Measurements from ENCODE around the gene PHKA2.

The PHKA2 gene

GRCh38 chrX:18934708-18935107, 49.2 kb downstream of the PHKA2 start:
- DNase-seq = no peak

DNA sequence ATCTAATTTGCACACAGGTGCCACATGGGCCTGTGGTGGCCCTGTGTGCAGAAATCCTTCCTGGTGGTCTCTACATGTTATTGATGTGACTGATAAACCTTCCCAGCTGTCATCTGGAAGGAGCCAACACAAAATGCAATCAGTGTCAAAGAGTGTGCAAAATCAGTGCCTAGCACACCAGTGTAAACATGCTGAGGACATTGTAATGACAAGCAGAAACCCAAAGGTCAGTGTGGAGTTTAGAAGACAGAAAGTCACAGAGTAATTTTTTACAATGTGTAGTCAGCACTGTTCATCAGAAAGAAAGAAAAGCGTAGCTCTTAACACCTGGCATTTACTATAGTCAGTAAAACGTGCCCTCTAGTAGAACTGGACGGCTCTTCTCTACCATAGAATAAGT, 50.3 kb downstream of the PHKA2 start:
- no peak for DNase-seq

DNA sequence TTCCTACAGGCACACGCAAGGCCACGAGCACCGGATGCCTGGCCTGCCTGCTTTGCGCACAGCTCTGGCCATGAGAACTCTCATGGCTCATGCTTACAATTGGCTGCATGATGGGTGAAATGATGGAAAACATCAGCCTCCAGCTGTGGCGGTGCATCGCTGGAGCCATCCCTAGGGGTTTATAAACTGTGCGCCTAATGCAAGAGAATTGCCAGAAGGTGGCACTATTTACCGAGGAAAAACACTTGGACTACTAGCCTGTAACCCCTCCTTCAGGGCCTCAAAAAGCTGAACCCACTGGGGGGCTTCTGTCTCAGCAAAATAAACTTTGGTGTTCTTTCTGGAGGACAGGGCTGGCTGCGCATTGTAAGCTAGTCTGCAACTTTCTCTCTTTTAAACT, 51.9 kb downstream of the PHKA2 start:
- peak in 4 of 56 donors; percentile 0 to 14 (median 5) for DNase-seq

DNA sequence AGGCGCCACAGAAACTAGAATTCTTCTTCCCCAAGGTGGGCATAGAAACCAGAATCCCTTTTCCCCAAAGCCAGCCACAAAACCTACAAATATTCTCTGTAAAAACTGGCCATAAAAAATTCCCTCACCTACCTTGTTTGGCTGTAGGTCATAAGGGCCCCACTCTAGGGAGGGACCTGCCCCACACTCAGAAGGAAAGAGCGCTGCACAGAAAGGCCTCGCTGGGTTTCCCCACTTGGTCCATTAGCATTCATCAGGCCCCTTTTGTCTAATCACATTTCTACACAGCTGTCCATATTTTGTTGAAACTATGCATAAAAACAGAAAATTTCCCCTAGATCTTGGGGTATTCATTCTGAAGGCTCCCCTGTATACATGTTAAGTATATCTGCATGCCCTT, 54.1 kb downstream of the PHKA2 start:
- no peak for DNase-seq

DNA sequence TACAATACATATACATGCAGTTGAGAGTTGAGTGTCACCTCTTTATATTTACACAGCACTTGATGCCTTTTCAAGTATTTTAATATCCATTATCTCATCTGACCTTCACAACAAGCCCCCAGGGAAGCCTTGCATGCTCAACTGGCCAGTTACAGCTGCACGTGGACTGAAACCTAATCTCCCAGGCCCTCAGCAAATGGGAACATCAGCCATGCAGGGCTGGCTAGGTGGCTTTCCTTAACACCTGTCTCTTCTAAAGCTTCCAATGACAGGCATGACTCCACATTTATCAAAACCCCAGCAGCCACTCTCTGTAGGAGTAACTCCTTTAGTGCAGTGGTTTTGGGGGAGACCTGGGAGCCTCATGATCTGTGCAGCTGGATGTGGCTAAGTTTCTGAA, 56.4 kb downstream of the PHKA2 start:
- DNase-seq = no peak

DNA sequence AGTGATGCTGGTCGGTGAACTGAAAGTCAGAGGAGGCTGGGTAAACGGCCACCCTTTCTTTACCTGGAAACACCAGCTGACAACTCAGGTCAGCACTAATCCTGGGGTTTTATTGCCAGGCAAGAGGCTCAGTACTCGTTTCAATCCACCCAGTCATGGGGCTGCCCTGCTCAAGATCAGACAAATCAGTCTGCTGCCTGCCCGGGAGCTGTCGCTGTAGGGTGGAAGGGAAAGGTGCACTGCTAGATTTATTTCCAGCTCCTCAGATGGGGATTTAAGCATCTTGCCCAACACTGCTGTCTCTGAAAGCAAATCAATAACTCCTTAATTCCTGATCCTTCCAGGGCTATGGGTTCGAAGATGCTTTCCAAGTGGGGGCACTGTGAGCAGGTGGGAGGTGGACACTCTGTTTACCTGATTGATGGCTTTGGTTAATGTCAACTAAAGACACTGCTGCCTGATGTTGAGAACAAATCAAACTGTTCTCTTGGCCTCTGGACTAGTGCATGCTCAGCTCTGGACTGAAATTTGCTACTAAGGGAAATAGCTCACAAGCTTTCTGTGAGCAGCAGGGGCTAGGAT, 59.3 kb downstream of the PHKA2 start:
- no peak for DNase-seq

DNA sequence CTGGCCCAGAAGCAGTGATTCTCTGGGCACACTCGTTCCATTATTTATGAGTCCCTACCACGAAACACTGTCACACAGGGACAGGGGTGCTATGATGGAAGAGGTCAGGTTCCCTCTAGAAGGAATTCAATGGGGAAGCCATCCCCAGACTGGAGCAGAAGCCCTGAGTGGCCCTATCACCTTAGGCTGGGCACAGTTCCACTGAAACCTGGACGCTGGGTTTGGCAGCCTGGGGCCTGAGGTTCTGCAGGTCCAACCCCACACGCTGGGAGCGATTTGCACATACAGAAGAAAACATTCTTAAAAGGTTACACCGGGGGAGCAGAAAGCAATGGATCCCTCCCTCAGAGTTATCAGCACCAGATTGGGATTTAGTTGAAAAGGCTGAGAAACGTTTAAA, 63.3 kb downstream of the PHKA2 start:
- DNase-seq = no peak

GRCh38 chrX:18920079-18920478, 63.8 kb downstream of the PHKA2 start:
- DNase-seq = no peak

GRCh38 chrX:18917831-18918230, 66.1 kb downstream of the PHKA2 start:
- DNase-seq = no peak

- no peak for DNase-seq
These were observed 77.6 kb downstream of the PHKA2 start for GRCh38 chrX:18906286-18906685.

DNA sequence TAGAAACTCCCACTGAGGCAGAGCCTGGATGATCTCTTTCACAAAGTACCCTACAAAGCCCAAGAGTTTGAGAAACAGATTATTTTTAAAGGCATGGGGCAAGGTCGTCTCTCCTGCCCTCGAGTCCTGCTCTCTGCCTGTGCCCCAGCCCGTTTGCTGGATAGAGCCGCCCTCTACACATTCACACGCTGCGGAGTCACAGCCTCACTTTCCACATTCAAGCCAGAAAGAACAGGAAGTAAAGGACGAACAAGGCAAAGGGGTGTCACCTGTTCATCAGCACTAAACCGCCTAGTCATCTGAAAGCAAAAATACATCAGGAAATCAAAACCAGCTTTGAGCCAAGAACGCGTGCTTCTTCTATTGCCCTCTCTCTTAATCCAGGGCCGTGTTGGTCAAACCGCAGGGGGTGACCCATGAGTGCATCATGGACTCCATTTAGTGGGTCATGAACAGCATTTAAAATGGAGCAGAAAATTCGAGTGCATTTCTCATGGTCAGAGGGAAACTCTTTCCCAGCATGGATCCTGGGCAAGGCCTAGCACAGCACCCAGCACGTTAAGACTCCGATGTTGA, 83.4 kb downstream of the PHKA2 start:
- no peak for DNase-seq

GRCh38 chrX:18899796-18900380, 84.0 kb downstream of the PHKA2 start:
- DNase-seq = peak in 18 of 56 donors; percentile 0 to 32 (median 4)

DNA sequence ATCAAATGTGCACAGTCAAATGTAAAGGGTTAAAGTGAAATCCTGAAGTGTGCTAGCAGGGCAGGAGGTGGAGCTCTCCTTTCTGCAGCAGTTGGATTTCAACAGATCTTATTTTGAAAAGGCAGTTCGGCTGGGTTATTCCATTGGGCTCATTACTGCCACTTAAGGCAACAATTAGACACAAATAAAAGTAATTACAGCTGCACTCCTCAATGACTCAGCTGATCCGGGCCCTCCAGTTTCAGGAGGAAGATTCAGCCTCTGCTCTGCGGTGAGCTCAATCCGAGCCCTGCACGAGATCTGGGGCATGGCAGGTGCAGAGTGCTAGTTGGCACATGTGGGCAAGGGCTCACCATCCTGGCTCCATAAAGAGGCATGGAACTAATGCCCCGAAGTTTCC, 85.4 kb downstream of the PHKA2 start:
- DNase-seq = peak in 3 of 56 donors; percentile 1 to 7 (median 6)

- no peak for DNase-seq
These were observed 85.8 kb downstream of the PHKA2 start for GRCh38 chrX:18898091-18898490.

DNA sequence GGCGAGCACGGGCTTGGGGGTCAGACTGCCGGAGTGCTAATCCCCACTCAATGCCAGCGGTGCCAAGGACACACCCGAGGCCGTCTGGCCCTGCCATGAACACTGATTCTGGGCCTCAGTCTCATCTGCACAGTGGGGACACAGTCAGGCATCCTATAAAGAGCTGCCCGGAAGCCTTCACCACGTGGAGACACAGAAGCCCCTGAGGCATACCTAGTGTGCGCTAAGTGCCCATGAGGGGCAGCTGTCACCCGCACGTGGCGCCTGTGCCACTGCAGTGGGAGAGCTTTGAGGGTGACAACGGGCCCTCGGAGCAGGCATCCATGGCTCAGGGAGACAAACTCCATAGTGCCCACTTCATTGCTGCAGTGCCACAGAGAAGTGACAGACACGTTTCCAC, 86.3 kb downstream of the PHKA2 start:
- no peak for DNase-seq

DNA sequence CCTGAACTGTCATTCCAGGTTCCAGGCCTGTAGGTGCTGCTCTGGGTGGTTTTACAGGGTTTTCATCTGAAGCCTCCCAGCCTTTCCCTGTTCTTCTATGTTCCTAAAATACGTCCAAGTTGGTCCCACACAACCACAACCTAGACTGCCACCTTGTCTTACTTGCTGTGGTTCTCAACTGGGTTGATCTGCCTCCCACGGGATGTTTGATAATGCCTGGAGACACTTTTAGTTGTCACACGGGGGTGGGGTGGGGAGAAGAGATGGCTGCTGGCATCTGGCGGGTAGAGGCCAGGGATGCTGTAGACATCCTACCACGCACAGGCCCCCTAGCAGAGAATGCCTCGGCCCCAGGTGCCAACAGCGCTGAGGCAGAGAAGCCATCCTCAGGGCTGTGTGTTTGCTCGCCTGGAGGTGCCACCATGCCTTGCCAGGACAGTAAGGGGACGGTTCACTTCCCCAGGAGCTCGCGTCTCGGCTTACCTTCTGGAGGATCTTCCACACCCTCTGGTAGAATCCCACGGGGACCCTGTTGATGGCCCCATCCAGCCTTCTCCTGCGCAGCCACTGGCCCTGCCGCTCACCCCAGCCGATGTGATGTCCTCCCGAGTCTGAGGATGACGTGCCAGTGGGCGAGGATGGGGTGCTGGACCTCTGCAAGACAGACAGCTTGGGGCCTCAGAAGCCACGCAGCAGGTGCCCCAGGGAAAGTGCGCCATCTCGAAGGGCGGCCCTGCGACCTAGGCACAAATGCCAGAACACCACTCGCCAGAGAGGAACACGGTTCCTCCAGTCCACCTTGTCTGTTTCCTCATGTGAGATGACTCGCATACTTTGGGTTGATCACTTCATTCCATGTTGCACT, 87.0 kb downstream of the PHKA2 start:
- DNase-seq = peak in 3 of 56 donors; percentile 0 to 9 (median 6)

- DNase-seq = peak in 7 of 56 donors; percentile 5 to 40 (median 14)
These were observed 88.5 kb downstream of the PHKA2 start for GRCh38 chrX:18895189-18895951.

- no peak for DNase-seq
These were observed 89.8 kb downstream of the PHKA2 start for GRCh38 chrX:18894156-18894555.

- DNase-seq = no peak
These were observed 90.4 kb downstream of the PHKA2 start for GRCh38 chrX:18893536-18893935.

DNA sequence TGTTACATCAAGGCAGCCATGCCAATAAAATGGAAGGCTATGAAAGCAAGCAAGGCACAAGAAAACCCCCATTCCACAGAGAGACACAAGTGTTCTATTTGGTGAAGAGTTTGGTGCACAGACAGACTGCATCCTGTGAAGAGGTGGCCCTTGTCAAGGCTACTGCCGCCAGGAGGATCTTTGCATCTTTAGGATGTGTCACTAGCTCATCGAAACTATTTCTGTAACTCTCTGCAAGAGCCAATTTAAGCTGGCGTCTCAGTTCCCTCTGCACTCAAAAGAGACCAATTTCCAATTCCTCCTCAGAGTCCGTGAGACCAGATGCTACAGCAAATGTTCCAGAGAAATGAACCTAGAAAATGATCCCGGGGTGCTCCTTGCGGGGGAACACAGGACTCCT, 91.0 kb downstream of the PHKA2 start:
- DNase-seq = peak in 1 of 56 donors; percentile 8

DNA sequence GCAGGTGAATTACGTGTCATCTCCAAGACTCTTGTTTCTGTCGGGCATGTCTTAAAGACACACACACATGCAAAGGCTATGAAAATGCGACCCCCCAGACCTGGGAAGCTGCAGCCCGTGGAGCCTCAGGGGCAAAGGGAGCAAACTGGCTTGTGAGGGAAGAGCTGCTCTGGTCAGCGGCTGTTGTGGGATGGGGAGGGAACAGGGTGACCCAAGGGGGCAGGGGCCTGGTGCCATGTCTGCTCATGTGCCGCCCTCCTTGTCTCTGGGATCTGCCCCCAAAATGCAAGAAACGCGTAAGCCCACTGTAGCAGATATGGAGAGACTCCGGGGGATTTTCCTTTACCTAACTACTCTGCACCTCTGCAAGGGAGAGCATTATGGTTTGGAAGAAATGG, 92.4 kb downstream of the PHKA2 start:
- no peak for DNase-seq

Measured in amygdala (tissue), 56 donors.